NCI-H1417 treated with DMSO at 0.1 percent for 48 hours (cell line): ENCODE results near the gene KIFC1.
"Not testable (repeated sequence)": the region's sequence is repeated elsewhere in the genome, so short reads cannot be mapped to it uniquely, and the experiment has no call there.

Source experiments
- DNase-seq: peaks from one replicate; lab custom pipeline; 2025; lab: John Stamatoyannopoulos, UW

KIFC1 gene

DNA sequence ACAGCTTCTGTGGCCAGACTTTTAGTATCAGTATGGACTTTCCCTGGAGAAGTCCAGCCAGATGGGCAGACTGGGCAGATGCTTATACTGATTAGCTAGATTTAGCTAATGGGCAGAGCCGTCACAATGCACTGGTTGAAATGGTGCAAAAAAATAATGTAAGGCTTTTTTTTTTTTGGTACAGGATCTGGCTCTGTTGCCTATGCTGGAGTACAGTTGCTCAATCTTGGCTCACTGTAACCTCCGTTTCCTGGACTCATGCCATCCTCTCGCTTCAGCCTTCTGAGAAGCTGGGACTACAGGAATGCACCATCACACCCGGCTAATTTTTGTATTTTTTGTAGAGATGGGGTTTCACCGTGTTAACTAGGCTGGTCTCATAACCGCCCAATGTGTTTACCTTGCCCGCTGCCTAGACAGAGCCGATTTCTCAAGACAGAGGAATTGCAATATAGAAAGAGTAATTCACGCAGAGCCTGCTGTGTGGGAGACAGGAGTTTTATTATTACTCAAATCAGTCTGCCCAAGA, 16.4 kb upstream of the KIFC1 start:
- no peak for DNase-seq

GRCh38 chr6:33377171-33377570, 14.5 kb upstream of the KIFC1 start:
- DNase-seq = no peak

DNA sequence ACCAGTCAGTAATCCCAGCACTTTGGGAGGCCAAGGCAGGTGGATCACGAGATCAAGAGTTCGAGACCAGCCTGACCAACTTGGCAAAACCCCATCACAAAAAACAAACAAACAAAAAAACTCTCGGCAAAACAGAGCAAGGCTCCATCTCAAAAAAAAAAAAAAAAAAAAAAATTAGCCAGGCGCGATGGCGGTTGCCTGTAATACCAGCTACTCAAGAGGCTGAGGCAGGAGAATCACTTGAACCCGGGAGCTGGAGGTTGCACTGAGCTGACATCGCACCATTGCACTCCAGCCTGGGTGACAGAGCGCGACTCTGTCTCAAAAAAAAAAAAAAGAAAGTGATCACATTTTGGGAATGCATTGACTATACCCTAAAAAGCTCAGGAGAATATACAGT, 12.4 kb upstream of the KIFC1 start:
- not testable (repeated sequence) for DNase-seq

GRCh38 chr6:33380272-33380981, 11.2 kb upstream of the KIFC1 start:
- DNase-seq = no peak

DNA sequence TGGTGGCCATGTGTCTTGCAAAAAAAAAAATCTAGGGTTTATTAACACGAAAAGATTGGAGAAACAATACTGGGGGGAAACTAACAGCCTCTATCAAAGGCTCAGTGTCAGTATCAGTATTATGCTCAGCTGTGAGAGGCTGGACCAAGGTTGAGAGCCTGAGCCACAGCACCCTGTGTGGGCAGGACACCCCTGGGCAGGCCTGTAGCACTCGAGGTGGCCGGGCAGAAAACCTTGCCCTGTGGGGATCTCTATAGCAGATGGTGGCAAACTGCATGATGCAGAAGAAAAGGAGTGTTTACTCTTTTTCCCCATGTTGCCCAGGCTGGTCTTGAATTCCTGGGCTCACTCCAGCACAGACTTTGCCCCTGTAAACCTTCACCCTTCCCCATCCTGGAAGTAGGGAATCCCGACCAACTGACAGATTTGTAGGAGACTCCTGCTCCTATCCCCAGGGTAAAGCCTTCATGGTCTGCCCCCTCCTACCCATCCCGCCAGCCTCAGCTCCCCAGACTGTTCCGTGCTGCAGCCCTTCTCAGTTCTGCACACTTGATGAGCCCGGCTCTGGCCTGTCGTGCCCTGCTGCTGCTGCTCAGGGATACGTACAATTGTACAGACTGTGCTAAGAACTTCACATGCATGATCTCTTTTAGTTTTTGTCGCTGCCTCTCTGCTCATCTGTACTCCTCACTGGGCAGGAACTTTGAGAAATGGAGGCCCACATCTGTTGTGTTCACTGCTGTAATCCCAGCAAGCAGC, 8.0 kb upstream of the KIFC1 start:
- DNase-seq = no peak

GRCh38 chr6:33384581-33385020, 7.0 kb upstream of the KIFC1 start:
- no peak for DNase-seq

GRCh38 chr6:33390173-33390572, 1.4 kb upstream of the KIFC1 start:
- DNase-seq = no peak

DNA sequence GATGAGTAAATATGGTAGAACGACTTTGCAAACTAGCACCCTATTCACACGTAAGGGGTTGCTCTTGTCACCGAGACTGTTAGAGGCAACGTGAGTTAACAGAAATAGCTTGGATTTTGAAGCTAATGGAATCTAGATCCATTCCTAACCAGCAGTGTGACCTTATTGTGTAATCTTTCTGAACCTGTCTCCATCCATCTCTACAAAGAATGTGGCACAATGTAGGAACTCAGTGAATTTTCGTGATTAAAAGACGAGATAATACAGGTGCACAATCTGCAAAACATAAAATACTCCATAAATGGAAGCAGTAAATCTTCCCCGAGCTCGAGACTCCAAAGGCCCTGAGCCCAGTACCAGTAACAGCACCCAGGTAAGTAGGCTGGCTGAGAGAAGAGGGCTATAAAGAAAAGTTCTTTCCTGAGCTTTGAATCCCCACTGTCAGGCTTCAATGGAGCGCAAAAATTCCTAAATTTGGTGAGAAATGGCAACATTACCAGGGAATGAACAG, 801 bp upstream of the KIFC1 start:
- no peak for DNase-seq

GRCh38 chr6:33391922-33392594, 435 bp downstream of the KIFC1 start:
- no peak for DNase-seq

GRCh38 chr6:33392595-33392948, 949 bp downstream of the KIFC1 start:
- no peak for DNase-seq

DNA sequence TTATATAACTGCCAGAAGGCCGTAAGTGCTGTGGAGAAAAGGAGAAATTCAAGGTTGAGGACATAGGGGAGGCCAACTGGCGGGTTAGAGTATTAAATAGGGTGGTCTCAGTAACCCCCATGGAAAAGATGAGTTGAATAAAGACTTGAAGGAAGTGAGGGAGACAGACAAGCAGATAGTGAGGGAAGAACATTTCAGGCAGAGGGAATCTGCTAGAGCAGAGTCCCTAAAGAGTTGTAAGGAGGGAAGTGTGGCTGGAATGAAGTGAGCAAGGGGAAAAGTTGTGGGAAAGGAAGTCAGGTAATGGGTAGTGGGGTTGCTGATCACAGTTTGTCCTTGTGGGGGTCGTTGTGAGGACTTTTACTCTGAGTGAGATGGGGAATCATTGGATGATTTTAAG, 1.4 kb downstream of the KIFC1 start:
- no peak for DNase-seq

- no peak for DNase-seq
Observed at GRCh38 chr6:33397541-33397940, 5.9 kb downstream of the KIFC1 start.

DNA sequence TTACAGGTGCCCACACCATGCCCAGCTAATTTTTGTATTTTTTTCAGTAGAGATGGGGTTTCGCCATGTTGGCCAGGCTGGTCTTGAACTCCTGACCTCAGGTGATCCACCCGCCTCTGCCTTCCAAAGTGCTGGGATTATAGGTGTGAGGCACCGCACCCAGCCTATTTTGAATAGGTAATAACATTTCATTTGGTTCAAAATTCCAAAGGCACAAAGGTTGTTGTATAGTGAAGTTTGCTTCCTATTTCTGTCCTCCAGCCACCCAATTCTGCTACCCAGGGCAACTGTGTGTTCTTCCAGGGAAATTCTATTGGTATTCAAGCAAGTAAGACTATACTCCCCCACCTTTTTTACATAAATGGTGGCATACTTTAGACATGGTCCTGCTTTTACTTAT, 7.0 kb downstream of the KIFC1 start:
- not testable (repeated sequence) for DNase-seq

DNA sequence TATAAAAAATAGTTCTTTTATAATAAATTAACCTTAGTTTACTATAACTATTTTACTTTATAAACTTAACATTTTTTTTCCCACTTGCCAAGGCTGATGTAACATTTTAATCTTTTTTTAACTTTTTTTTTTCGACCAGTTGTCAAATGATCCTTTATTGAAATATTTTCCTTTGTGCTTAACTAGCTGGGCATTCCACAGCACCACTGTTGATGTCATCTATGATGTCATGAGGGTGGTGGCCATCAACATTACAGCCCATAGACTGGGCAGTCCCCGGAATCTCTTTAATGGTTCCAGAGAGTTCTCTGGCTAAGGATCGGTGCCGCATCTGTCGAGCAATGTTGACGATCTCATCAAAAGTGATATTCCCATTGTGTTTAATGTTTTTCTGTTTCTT, 8.3 kb downstream of the KIFC1 start:
- DNase-seq = not testable (repeated sequence)

DNA sequence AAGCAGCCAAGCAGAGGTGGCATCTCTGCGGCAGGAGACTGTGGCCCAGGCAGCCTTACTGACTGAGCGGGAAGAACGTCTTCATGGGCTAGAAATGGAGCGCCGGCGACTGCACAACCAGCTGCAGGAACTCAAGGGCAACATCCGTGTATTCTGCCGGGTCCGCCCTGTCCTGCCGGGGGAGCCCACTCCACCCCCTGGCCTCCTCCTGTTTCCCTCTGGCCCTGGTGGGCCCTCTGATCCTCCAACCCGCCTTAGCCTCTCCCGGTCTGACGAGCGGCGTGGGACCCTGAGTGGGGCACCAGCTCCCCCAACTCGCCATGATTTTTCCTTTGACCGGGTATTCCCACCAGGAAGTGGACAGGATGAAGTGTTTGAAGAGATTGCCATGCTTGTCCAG, 13.3 kb downstream of the KIFC1 start:
- no peak for DNase-seq

- no peak for DNase-seq
Observed at GRCh38 chr6:33405386-33405940, 13.8 kb downstream of the KIFC1 start.

- no peak for DNase-seq
Observed at GRCh38 chr6:33406126-33406525, 14.5 kb downstream of the KIFC1 start.

DNA sequence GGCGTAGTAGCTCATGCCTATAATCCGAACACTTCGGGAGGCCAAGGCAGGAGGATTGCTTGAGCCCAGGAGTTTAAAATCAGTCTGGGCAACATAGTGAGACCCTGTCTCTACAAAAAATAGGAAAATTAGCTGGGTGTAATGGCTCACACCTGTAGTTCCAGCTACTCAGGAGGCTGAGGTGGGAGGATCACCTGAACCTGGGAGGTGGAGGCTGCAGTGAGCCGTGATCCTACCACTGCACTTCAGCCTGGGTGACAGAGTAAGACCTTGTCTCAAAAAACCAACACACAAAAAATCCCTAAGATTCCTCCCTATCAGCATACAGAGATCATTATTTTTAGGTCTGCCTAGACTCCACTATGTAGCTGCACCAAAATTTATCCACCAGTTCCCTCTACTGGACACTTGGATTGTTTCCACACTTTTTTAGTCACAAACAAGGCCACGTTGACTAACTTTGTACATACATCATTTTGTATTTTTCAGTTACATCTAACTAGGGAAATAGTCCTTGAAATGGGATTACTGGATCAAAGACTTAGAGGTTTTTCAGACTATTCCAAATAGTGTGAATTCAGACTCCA, 15.6 kb downstream of the KIFC1 start:
- DNase-seq = no peak

GRCh38 chr6:33410050-33410710, 18.6 kb downstream of the KIFC1 start:
- peak; percentile 92 for DNase-seq

GRCh38 chr6:33410711-33411631, 19.3 kb downstream of the KIFC1 start, which contains the start of gene PHF1:
PHF1 (plus strand) TSS chr6:33411014; CDS start chr6:33412264, 1,250 bp downstream.
- DNase-seq = no peak
